SU-DHL-6 (cell line): ENCODE measurements around the gene KRT82.
"Not testable (repeated sequence)": the region's sequence is repeated elsewhere in the genome, so short reads cannot be mapped to it uniquely, and the experiment has no call there.

ENCODE experiments used
- H2AFZ ChIP-seq: fragments of 200-600 bp; sonication (generic); 2 replicates; pipeline ENCODE4 v1.6.1; 2014; ENCODE audit warnings: low read depth, mild to moderate bottlenecking, moderate library complexity, mixed read lengths, antibody characterized with exemption, low read length; ENCODE audit not compliant: severe bottlenecking
- H3F3A ChIP-seq: fragments of 200-600 bp; shearing (Covaris generic); 2 replicates; pipeline ENCODE4 v1.6.0; 2016; ENCODE audit warnings: antibody characterized with exemption, mild to moderate bottlenecking; ENCODE audit not compliant: insufficient read depth
- H3K27ac ChIP-seq: fragments of 200-600 bp; sonication (generic); 2 replicates; pipeline ENCODE4 v1.5.1; 2016; ENCODE audit warnings: low read depth, mild to moderate bottlenecking, low read length, moderate library complexity, mixed read lengths
- H3K27me3 ChIP-seq: fragments of 200-600 bp; sonication (generic), shearing (Covaris generic); 2 replicates; pipeline ENCODE4 v1.6.0; 2014; ENCODE audit warnings: mild to moderate bottlenecking, low read length
- H3K36me3 ChIP-seq: fragments of 200-600 bp; sonication (generic); 2 replicates; pipeline ENCODE4 v1.6.1; 2014; ENCODE audit warnings: mild to moderate bottlenecking, low read length, mixed read lengths
- H3K4me2 ChIP-seq: fragments of 300-600, 200-600 bp; shearing (Covaris generic), sonication (generic); 2 replicates; pipeline ENCODE4 v1.6.0; 2014; ENCODE audit warnings: low read length, low read depth, mild to moderate bottlenecking; ENCODE audit not compliant: poor library complexity, severe bottlenecking
- H3K4me3 ChIP-seq: fragments of 200-600 bp; sonication (generic); 2 replicates; pipeline ENCODE4 v1.5.1; 2014; ENCODE audit warnings: antibody characterized with exemption, low read length, mild to moderate bottlenecking, mixed read lengths; ENCODE audit not compliant: insufficient read depth, poor library complexity, severe bottlenecking
- H3K79me2 ChIP-seq: fragments of 200-600 bp; sonication (generic); 2 replicates; pipeline ENCODE4 v1.6.1; 2014; ENCODE audit warnings: mild to moderate bottlenecking, low read length, moderate library complexity; ENCODE audit not compliant: insufficient read depth
- H3K9ac ChIP-seq: fragments of 200-600 bp; sonication (generic); 2 replicates; pipeline ENCODE4 v1.7.0; 2014; ENCODE audit warnings: mild to moderate bottlenecking, low read length
- H3K9me2 ChIP-seq: fragments of 200-600 bp; sonication (generic); replicated peaks from 2 replicates; pipeline ENCODE4 v1.6.1; 2014; ENCODE audit warnings: low read length; ENCODE audit not compliant: insufficient read depth
- H3K9me3 ChIP-seq: fragments of 200-600 bp; sonication (generic); 2 replicates; pipeline ENCODE4 v1.6.1; 2014; ENCODE audit warnings: low read length, mixed read lengths; ENCODE audit not compliant: insufficient read depth
- H4K20me1 ChIP-seq: fragments of 200-600 bp; sonication (generic); 2 replicates; pipeline ENCODE4 v1.6.1; 2014; ENCODE audit warnings: low read depth, mild to moderate bottlenecking, antibody characterized with exemption, low read length, moderate library complexity, mixed read lengths
- CTCF ChIP-seq: fragments of 200-600 bp; sonication (generic); IDR thresholded peaks from one replicate; pipeline ENCODE4 v1.5.1; 2017; ENCODE audit warnings: antibody characterized with exemption, mild to moderate bottlenecking, low read length, moderate library complexity; ENCODE audit not compliant: insufficient read depth, poor library complexity, severe bottlenecking
- EZH2phosphoT487 ChIP-seq: fragments of 200-600 bp; sonication (generic), shearing (Covaris generic); conservative IDR thresholded peaks from 2 replicates; pipeline ENCODE4 v1.6.1; 2018; ENCODE audit warnings: mild to moderate bottlenecking, antibody characterized with exemption, low read length, moderate library complexity, mixed read lengths

Gene KRT82

GRCh38 chr12:52413782-52414345 lies 7.7 kb upstream of the KRT82 start:
- Histone ChIP-seq H3K9me2 (no peaks in the 10 kb centered on the region), H3K27me3 (no peaks in the 10 kb centered on the region), H3K36me3 (no peaks in the 10 kb centered on the region), H3K4me2 (no peak overlapping the region), H2AFZ (no peak overlapping the region), H3K4me3 (no peak overlapping the region), H3F3A (no peaks in the 10 kb centered on the region), H3K9me3 (no peaks in the 10 kb centered on the region), H4K20me1 (no peaks in the 10 kb centered on the region), H3K79me2 (no peaks in the 10 kb centered on the region), H3K27ac (no peak overlapping the region), H3K9ac (no peak overlapping the region)
- TF ChIP-seq EZH2phosphoT487 = no peak
- TF ChIP-seq CTCF = no peak

- H3K27me3 ChIP-seq = no peaks in the 10 kb centered on the region
- no peaks in the 10 kb centered on the region for H3K9me3 ChIP-seq
- H3K4me2 ChIP-seq = no peak overlapping the region
- no peak overlapping the region for H3K4me3 ChIP-seq
- H2AFZ ChIP-seq = no peak overlapping the region
- H4K20me1 ChIP-seq = no peaks in the 10 kb centered on the region
- no peak overlapping the region for H3K9ac ChIP-seq
- H3F3A ChIP-seq = no peaks in the 10 kb centered on the region
- no peaks in the 10 kb centered on the region for H3K79me2 ChIP-seq
- H3K27ac ChIP-seq = no peak overlapping the region
- H3K36me3 ChIP-seq = no peaks in the 10 kb centered on the region
- no peak for TF ChIP-seq EZH2phosphoT487
- no peaks in the 10 kb centered on the region for H3K9me2 ChIP-seq
Measured at GRCh38 chr12:52413202-52413601, 7.1 kb upstream of the KRT82 start.

- H3K4me2 ChIP-seq = no peak overlapping the region
- H3K27ac ChIP-seq = no peak overlapping the region
- no peak overlapping the region for H3K4me3 ChIP-seq
- H2AFZ ChIP-seq = no peak overlapping the region
- H4K20me1 ChIP-seq = no peaks in the 10 kb centered on the region
- no peak overlapping the region for H3K9ac ChIP-seq
- H3F3A ChIP-seq = no peaks in the 10 kb centered on the region
- no peaks in the 10 kb centered on the region for H3K9me2 ChIP-seq
- H3K9me3 ChIP-seq = no peaks in the 10 kb centered on the region
- no peaks in the 10 kb centered on the region for H3K27me3 ChIP-seq
- H3K79me2 ChIP-seq = no peaks in the 10 kb centered on the region
- TF ChIP-seq EZH2phosphoT487 (no peak), CTCF (no peak)
- H3K36me3 ChIP-seq = no peaks in the 10 kb centered on the region
Measured at GRCh38 chr12:52411815-52412214, 5.7 kb upstream of the KRT82 start.

GRCh38 chr12:52410589-52411248 lies 4.6 kb upstream of the KRT82 start:
- not testable (repeated sequence) for H3K4me3 ChIP-seq, H3K27ac ChIP-seq, H4K20me1 ChIP-seq, H3K36me3 ChIP-seq, H3K27me3 ChIP-seq, H3K79me2 ChIP-seq, H3K9ac ChIP-seq, H3F3A ChIP-seq, H3K9me2 ChIP-seq, H3K9me3 ChIP-seq, H3K4me2 ChIP-seq, H2AFZ ChIP-seq
